GM12878 (cell line): Measurements from ENCODE around the gene RNF168. TPM values are rescaled to one million over a fixed set of nuclear protein-coding genes. Genes with fewer than 3 reads are reported as not detected.
A peak's percentile ranks its signal among the peaks of the same experiment; 100 is the strongest.

Experiments used
- BHLHE40 ChIP-seq, 2 experiments: fragments of 450-650 bp in 1 of 2; IDR thresholded peaks; 2 replicates each; pipeline ENCODE4 v1.6.1; 2011 to 2017; ENCODE audit warnings: low read depth in 2 of 2, borderline replicate concordance in 1 of 2, improper control_type of control experiment in 1 of 2, low read length in 1 of 2, mild to moderate bottlenecking in 1 of 2
- CTCF ChIP-seq, 3 experiments: IDR thresholded peaks in 2 of 3; conservative IDR thresholded peaks in 1 of 3; 2 replicates each; pipeline ENCODE4 v1.5.1; 2011; ENCODE audit warnings: low read depth in 3 of 3, low read length in 3 of 3, mild to moderate bottlenecking in 3 of 3, control low read depth in 2 of 3, moderate library complexity in 2 of 3, inconsistent platforms in 1 of 3, mixed read lengths in 1 of 3; ENCODE audit not compliant: control insufficient read depth in 2 of 3, insufficient read depth in 1 of 3; ENCODE audit errors: extremely low read depth in 1 of 3
- EGR1 ChIP-seq, 2 experiments: IDR thresholded peaks; 1 replicate in 1 of 2; 2 replicates in 1 of 2; pipeline ENCODE4 v1.6.1; 2011 to 2012; ENCODE audit warnings: low read depth in 2 of 2, low read length in 2 of 2, borderline replicate concordance in 1 of 2, mild to moderate bottlenecking in 1 of 2, moderate library complexity in 1 of 2
- ELK1 ChIP-seq: IDR thresholded peaks from 2 replicates; pipeline ENCODE4 v1.6.1; 2012; ENCODE audit warnings: low read depth, low read length, improper control_type of control experiment
- EP300 ChIP-seq, 2 experiments: fragments of 150-350 bp in 1 of 2; IDR thresholded peaks; 2 replicates each; pipeline ENCODE4 v1.6.1; 2011 to 2012; ENCODE audit warnings: low read depth in 2 of 2, low read length in 2 of 2, borderline replicate concordance in 1 of 2, improper control_type of control experiment in 1 of 2, inconsistent platforms in 1 of 2; ENCODE audit not compliant: control insufficient read depth in 1 of 2
- FOS ChIP-seq: IDR thresholded peaks from 3 replicates; pipeline ENCODE4 v1.6.1; 2011; ENCODE audit warnings: borderline replicate concordance; ENCODE audit not compliant: insufficient read length; ENCODE audit errors: extremely low read depth
- IRF4 ChIP-seq: IDR thresholded peaks from 2 replicates; pipeline ENCODE4 v1.6.1; 2011; ENCODE audit warnings: low read depth, low read length
- PAX5 ChIP-seq: IDR thresholded peaks from 2 replicates; pipeline ENCODE4 v1.6.1; 2011; ENCODE audit warnings: low read depth, low read length, borderline replicate concordance
- RAD51 ChIP-seq: fragments of 450-650 bp; IDR thresholded peaks from 2 replicates; pipeline ENCODE4 v1.6.1; 2016; ENCODE audit warnings: moderate library complexity, mild to moderate bottlenecking, inconsistent platforms
- RCOR1 ChIP-seq: conservative IDR thresholded peaks from 2 replicates; pipeline ENCODE4 v1.6.1; 2012; ENCODE audit warnings: low read depth, low read length, improper control_type of control experiment
- SMAD5 ChIP-seq: IDR thresholded peaks from 2 replicates; pipeline ENCODE4 v1.6.1; 2016; ENCODE audit warnings: antibody characterized with exemption, low read depth
- SMC3 ChIP-seq: IDR thresholded peaks from 2 replicates; pipeline ENCODE4 v1.6.1; 2011; ENCODE audit warnings: low read length, improper control_type of control experiment, borderline replicate concordance
- STAT1 ChIP-seq: fragments of 450-650 bp; conservative IDR thresholded peaks from 2 replicates; pipeline ENCODE4 v1.6.1; 2014; ENCODE audit warnings: antibody characterized with exemption, mild to moderate bottlenecking
- TAF1 ChIP-seq: IDR thresholded peaks from 2 replicates; pipeline ENCODE4 v1.6.1; 2011; ENCODE audit warnings: mild to moderate bottlenecking, low read depth, low read length, borderline replicate concordance
- ZNF207 ChIP-seq: fragments of 450-650 bp; IDR thresholded peaks from 2 replicates; pipeline ENCODE4 v1.6.1; 2014; ENCODE audit warnings: antibody characterized with exemption, mild to moderate bottlenecking, borderline replicate concordance
- polyA plus RNA-seq, 11 experiments: library from polyadenylated mRNA; depleted of rRNA in 4 of 11; unstranded in 6 of 11; stranded (reverse) in 5 of 11; fragments of >200 nt; fragmentation: Nextera tagmentation in 4 of 11; fragmentation: Illumina TruSeq in 1 of 11; extraction: Ambion mirVana in 4 of 11; extraction: Trizol in 1 of 11; gene quantifications; 1 replicate in 1 of 11; 2 replicates in 10 of 11; pipeline versions ENCODE4 v1.2.1 to v1.2.3, GENCODE V29; 2011 to 2016; ENCODE audit warnings: inconsistent platforms in 2 of 11, missing spikeins in 2 of 11, low read depth in 1 of 11
- total RNA-seq, 4 experiments: library from RNA; depleted of rRNA in 3 of 4; stranded (reverse); fragments of >200 nt in 3 of 4; fragmentation: Illumina TruSeq in 1 of 4; extraction: Trizol in 1 of 4; gene quantifications; 2 replicates each; pipeline versions ENCODE4 v1.2.1 to v1.2.3, GENCODE V29; 2013 to 2021
- TF ChIP-seq, protein P1 (sequence below): fragments of 450-650 bp; IDR thresholded peaks from 2 replicates; pipeline ENCODE4 v1.6.1; 2016; ENCODE audit warnings: mild to moderate bottlenecking, moderate library complexity, borderline replicate concordance
- TF ChIP-seq, protein P2 (sequence below): IDR thresholded peaks from 2 replicates; pipeline ENCODE4 v1.6.1; 2012; ENCODE audit warnings: mild to moderate bottlenecking, low read depth, low read length

Gene RNF168
- total and polyA plus RNA-seq, 10 of the 15 experiments (the other 5 are each of a cell fraction or from before 2014, with no cell fraction given) = 12.7 to 47.5 (median 24.8) TPM

- TF ChIP-seq, protein P1, sequence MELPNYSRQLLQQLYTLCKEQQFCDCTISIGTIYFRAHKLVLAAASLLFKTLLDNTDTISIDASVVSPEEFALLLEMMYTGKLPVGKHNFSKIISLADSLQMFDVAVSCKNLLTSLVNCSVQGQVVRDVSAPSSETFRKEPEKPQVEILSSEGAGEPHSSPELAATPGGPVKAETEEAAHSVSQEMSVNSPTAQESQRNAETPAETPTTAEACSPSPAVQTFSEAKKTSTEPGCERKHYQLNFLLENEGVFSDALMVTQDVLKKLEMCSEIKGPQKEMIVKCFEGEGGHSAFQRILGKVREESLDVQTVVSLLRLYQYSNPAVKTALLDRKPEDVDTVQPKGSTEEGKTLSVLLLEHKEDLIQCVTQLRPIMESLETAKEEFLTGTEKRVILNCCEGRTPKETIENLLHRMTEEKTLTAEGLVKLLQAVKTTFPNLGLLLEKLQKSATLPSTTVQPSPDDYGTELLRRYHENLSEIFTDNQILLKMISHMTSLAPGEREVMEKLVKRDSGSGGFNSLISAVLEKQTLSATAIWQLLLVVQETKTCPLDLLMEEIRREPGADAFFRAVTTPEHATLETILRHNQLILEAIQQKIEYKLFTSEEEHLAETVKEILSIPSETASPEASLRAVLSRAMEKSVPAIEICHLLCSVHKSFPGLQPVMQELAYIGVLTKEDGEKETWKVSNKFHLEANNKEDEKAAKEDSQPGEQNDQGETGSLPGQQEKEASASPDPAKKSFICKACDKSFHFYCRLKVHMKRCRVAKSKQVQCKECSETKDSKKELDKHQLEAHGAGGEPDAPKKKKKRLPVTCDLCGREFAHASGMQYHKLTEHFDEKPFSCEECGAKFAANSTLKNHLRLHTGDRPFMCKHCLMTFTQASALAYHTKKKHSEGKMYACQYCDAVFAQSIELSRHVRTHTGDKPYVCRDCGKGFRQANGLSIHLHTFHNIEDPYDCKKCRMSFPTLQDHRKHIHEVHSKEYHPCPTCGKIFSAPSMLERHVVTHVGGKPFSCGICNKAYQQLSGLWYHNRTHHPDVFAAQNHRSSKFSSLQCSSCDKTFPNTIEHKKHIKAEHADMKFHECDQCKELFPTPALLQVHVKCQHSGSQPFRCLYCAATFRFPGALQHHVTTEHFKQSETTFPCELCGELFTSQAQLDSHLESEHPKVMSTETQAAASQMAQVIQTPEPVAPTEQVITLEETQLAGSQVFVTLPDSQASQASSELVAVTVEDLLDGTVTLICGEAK = no peak
- TF ChIP-seq STAT1 = no peak
- no peak for TF ChIP-seq EP300 (IDR thresholded peaks at IDR 0.05; ENCODE audit: borderline replicate concordance in 1 of 2, control insufficient read depth in 1 of 2, low read depth in 2 of 2, low read length in 2 of 2)
- no peak for TF ChIP-seq RCOR1
- no peak for TF ChIP-seq FOS
- no peak for TF ChIP-seq CTCF (IDR thresholded peaks at IDR 0.05 in 2 of 3, conservative IDR thresholded peaks at IDR 0.05 in 1 of 3; ENCODE audit: control insufficient read depth in 2 of 3, extremely low read depth in 1 of 3, insufficient read depth in 1 of 3, low read depth in 3 of 3, low read length in 3 of 3)
- TF ChIP-seq, protein P2, sequence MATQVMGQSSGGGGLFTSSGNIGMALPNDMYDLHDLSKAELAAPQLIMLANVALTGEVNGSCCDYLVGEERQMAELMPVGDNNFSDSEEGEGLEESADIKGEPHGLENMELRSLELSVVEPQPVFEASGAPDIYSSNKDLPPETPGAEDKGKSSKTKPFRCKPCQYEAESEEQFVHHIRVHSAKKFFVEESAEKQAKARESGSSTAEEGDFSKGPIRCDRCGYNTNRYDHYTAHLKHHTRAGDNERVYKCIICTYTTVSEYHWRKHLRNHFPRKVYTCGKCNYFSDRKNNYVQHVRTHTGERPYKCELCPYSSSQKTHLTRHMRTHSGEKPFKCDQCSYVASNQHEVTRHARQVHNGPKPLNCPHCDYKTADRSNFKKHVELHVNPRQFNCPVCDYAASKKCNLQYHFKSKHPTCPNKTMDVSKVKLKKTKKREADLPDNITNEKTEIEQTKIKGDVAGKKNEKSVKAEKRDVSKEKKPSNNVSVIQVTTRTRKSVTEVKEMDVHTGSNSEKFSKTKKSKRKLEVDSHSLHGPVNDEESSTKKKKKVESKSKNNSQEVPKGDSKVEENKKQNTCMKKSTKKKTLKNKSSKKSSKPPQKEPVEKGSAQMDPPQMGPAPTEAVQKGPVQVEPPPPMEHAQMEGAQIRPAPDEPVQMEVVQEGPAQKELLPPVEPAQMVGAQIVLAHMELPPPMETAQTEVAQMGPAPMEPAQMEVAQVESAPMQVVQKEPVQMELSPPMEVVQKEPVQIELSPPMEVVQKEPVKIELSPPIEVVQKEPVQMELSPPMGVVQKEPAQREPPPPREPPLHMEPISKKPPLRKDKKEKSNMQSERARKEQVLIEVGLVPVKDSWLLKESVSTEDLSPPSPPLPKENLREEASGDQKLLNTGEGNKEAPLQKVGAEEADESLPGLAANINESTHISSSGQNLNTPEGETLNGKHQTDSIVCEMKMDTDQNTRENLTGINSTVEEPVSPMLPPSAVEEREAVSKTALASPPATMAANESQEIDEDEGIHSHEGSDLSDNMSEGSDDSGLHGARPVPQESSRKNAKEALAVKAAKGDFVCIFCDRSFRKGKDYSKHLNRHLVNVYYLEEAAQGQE = no peak
- no peak for TF ChIP-seq ZNF207
- peak in 1 of 2 experiments; percentile 91; a peak in 2 of 3 replicates for TF ChIP-seq EGR1 (IDR thresholded peaks at IDR 0.05; ENCODE audit: borderline replicate concordance in 1 of 2, low read depth in 2 of 2, low read length in 2 of 2)
- no peak for TF ChIP-seq ELK1
- TF ChIP-seq SMC3 = no peak
- no peak for TF ChIP-seq SMAD5
- no peak for TF ChIP-seq BHLHE40 (IDR thresholded peaks at IDR 0.05; ENCODE audit: borderline replicate concordance in 1 of 2, low read depth in 2 of 2, low read length in 1 of 2)
- TF ChIP-seq RAD51 = no peak
- TF ChIP-seq TAF1 = peak; percentile 23; the same call in 1 of the 2 replicates
- TF ChIP-seq PAX5 = no peak
- no peak for TF ChIP-seq IRF4
Observed at GRCh38 chr3:196431181-196432136, 72.1 kb downstream of the RNF168 start (continued).
